ENCODE results near the gene CKS1B.

CKS1B gene

DNA sequence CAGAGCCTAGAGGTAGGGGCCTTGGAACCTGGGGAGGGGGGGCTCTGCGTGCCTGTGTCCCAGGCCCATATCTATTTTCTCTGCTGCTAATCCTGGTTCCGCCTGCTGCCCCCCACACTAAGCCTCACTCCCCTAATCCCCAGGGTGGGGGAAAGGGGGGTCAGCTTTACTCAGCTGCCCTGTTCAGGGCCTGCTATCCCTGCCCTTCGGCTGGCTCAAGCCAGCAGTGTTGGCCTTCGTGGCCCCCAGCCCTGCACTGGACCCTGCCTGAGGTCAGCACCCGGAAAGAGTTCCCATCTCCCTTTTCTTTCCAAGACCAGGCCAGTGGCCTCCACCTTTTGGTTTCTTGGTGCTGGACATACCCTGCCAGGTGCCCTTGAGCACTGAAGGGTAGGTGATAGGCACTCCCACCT, 36.5 kb downstream of the CKS1B start:
- no peaks in the 10 kb centered on the region for H3K27me3 ChIP-seq (ENCODE audit: control insufficient read depth in 1 of 2, insufficient read depth in 2 of 2, low read length in 2 of 2)
- no peaks in the 10 kb centered on the region for H3K36me3 ChIP-seq (ENCODE audit: control insufficient read depth in 2 of 2, insufficient read depth in 2 of 2, low read length in 2 of 2)
- H3K27ac ChIP-seq (ENCODE audit: low read length): peak overlapping the region; percentile 55
- H3K4me3 ChIP-seq (ENCODE audit: low read length in 2 of 2): no peak overlapping the region
- H3K9me3 ChIP-seq (ENCODE audit: control insufficient read depth in 2 of 2, low read length in 2 of 2): no peaks in the 10 kb centered on the region
- H3K4me1 ChIP-seq (ENCODE audit: control insufficient read depth, insufficient read depth, low read length): peaks cover 49% of the 10 kb centered on the region
- H3K9ac ChIP-seq (ENCODE audit: low read length in 2 of 2): no peak overlapping the region

DNA sequence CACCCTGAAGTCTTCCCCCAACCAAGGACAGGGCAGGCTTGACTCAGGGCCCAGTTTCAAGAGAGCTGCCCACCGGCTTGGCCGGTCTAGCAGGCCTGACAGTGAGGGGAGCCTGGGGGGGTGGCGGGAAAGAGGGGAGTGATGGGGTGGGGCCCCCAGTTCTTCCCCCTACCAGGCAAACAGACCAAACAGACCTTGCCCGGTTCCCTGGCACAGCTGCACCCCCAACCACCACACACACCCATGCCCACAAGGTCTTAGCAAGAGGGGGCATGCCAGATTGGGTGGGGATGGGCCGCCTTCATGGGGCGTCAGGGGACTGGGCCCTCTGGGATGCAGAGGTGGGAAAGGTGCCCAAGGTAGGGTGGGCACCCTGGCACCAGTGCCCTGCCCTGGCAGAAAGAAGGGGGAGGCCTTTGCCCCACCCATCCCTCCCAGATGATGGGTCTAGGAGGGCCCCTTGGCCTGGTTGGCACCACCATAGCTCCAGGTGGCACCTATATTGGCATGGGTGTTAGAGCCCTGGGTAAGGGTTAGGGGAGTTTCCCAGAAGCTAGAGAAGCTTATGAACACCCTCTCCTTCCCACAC, 37.0 kb downstream of the CKS1B start:
- H3K9me3 ChIP-seq (ENCODE audit: control insufficient read depth in 2 of 2, low read length in 2 of 2): no peaks in the 10 kb centered on the region
- peak overlapping the region; percentile 55 for H3K27ac ChIP-seq (ENCODE audit: low read length)
- H3K9ac ChIP-seq (ENCODE audit: low read length in 2 of 2): no peak overlapping the region
- H3K27me3 ChIP-seq (ENCODE audit: control insufficient read depth in 1 of 2, insufficient read depth in 2 of 2, low read length in 2 of 2): no peaks in the 10 kb centered on the region
- H3K36me3 ChIP-seq (ENCODE audit: control insufficient read depth in 2 of 2, insufficient read depth in 2 of 2, low read length in 2 of 2): no peaks in the 10 kb centered on the region
- peak overlapping the region in 1 of 2 donors; percentile 15 for H3K4me3 ChIP-seq (ENCODE audit: low read length in 2 of 2)
- peaks cover 44% of the 10 kb centered on the region for H3K4me1 ChIP-seq (ENCODE audit: control insufficient read depth, insufficient read depth, low read length)

DNA sequence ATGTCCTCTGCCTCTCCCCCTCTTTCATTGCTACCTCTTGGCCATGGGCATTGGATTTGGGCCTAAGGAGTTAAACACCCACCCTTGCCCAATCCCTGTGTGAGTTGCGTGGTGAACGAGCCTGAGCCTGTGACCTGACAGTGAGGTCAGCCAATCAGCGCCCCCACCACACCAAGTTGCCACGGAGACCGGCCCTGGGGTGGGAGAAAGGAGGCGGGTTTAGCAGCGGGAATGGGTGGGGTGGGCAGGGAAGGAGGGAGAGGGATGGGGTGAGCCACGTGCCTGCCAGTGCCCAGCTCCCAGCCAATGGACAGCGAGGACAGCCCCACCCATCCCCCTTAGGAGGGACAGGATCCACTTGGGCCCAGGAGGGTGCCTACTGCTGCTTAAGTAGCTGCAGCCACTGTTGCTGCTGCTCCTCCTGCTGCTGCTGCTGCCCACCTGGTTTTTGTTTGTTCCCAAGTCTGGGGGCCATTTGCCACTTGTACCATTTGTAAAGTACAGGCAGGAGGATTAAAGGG, 37.6 kb downstream of the CKS1B start:
- Histone ChIP-seq H3K36me3 (ENCODE audit: control insufficient read depth in 2 of 2, insufficient read depth in 2 of 2, low read length in 2 of 2) (no peaks in the 10 kb centered on the region), H3K27ac (ENCODE audit: low read length) (peak overlapping the region; percentile 55), H3K9ac (ENCODE audit: low read length in 2 of 2) (no peak overlapping the region), H3K27me3 (ENCODE audit: control insufficient read depth in 1 of 2, insufficient read depth in 2 of 2, low read length in 2 of 2) (no peaks in the 10 kb centered on the region), H3K9me3 (ENCODE audit: control insufficient read depth in 2 of 2, low read length in 2 of 2) (no peaks in the 10 kb centered on the region), H3K4me3 (ENCODE audit: low read length in 2 of 2) (peak overlapping the region in 1 of 2 donors; percentile 15), H3K4me1 (ENCODE audit: control insufficient read depth, insufficient read depth, low read length) (peaks cover 43% of the 10 kb centered on the region)

DNA sequence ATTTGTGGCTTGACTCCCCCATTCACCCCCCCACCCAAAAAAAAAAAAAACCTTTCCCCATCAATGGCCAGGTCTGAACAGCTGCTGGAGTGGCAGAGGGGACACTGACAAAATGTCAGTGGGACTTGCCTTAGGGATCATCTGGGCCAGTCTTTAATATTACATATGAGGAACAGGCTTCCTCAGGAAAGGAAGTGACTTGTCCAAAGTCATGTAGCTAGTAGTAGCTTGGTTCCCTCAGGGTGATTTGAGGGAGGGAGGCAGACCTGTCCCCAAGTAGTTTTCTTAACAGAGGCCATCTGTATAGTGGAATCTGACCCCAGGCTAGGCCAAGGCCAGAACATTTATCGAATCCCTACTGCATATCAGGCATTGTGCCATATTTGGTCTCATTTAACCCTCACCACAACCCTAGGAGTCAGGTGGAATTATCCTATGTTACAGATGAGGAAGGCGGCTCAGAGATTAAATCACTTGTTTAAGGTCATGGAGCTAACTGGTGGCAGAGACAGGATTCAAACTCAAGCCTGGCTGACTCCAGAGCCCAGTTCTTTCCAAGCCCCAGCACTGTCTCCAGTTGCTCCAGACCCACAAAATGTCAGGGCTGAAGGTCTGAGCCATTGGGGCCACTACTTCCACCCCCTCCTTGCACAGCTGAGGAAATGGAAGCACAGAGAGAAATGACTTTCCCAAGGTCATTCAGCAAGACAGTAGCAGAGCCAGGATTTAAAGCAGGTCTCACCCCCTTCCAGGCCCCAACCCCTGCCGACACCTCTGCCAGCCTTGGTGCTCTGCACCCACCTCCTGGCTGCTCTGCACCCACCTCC, 38.5 kb downstream of the CKS1B start:
- no peaks in the 10 kb centered on the region for H3K27me3 ChIP-seq (ENCODE audit: control insufficient read depth in 1 of 2, insufficient read depth in 2 of 2, low read length in 2 of 2)
- no peak overlapping the region for H3K4me3 ChIP-seq (ENCODE audit: low read length in 2 of 2)
- no peaks in the 10 kb centered on the region for H3K36me3 ChIP-seq (ENCODE audit: control insufficient read depth in 2 of 2, insufficient read depth in 2 of 2, low read length in 2 of 2)
- no peaks in the 10 kb centered on the region for H3K9me3 ChIP-seq (ENCODE audit: control insufficient read depth in 2 of 2, low read length in 2 of 2)
- H3K9ac ChIP-seq (ENCODE audit: low read length in 2 of 2): no peak overlapping the region
- peak overlapping the region; percentile 18 for H3K27ac ChIP-seq (ENCODE audit: low read length)
- H3K4me1 ChIP-seq (ENCODE audit: control insufficient read depth, insufficient read depth, low read length): peaks cover 43% of the 10 kb centered on the region

DNA sequence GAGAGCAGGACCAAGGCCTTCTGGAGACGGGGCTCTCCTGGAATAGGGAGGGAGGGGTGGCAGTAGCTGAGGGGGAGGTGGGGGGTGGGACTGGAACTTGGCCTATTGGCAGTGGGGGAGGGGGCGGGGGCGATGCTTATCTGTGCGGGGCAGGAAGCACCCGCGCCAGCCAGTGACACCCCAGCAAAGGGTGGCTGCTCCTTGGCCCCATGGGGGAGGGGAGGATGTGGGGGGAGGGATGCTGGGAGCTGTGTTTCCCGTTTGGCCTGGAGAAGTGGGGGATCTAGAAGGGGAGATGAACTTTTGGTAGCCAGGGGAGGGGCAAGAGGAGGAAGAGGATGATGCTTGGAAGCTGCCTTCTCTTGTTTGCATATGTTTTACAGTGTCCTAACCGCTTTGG, 39.2 kb downstream of the CKS1B start:
- no peaks in the 10 kb centered on the region for H3K9me3 ChIP-seq (ENCODE audit: control insufficient read depth in 2 of 2, low read length in 2 of 2)
- H3K27ac ChIP-seq (ENCODE audit: low read length): peak overlapping the region; percentile 18
- H3K9ac ChIP-seq (ENCODE audit: low read length in 2 of 2): no peak overlapping the region
- H3K4me3 ChIP-seq (ENCODE audit: low read length in 2 of 2): no peak overlapping the region
- H3K27me3 ChIP-seq (ENCODE audit: control insufficient read depth in 1 of 2, insufficient read depth in 2 of 2, low read length in 2 of 2): no peaks in the 10 kb centered on the region
- H3K4me1 ChIP-seq (ENCODE audit: control insufficient read depth, insufficient read depth, low read length): peaks cover 37% of the 10 kb centered on the region
- H3K36me3 ChIP-seq (ENCODE audit: control insufficient read depth in 2 of 2, insufficient read depth in 2 of 2, low read length in 2 of 2): no peaks in the 10 kb centered on the region

DNA sequence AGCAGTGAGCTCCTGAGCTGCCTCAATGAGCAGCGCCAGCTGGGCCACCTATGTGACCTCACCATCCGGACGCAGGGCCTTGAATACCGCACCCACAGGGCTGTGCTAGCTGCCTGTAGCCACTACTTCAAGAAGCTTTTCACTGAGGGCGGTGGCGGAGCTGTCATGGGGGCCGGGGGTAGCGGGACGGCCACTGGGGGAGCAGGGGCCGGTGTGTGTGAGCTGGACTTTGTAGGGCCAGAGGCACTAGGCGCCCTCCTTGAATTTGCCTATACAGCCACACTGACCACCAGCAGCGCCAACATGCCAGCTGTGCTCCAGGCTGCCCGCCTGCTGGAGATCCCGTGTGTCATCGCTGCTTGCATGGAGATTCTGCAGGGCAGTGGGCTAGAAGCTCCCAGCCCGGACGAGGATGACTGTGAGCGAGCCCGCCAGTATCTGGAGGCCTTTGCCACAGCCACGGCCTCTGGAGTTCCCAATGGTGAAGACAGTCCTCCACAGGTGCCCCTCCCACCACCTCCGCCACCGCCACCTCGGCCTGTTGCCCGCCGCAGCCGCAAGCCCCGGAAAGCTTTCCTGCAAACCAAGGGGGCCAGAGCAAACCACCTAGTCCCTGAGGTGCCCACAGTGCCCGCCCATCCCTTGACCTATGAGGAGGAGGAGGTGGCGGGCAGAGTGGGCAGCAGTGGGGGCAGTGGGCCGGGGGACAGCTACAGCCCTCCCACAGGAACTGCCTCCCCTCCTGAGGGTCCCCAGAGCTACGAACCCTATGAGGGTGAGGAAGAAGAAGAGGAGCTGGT, 40.4 kb downstream of the CKS1B start:
- Histone ChIP-seq H3K9me3 (ENCODE audit: control insufficient read depth in 2 of 2, low read length in 2 of 2) (no peaks in the 10 kb centered on the region), H3K27ac (ENCODE audit: low read length) (no peak overlapping the region), H3K27me3 (ENCODE audit: control insufficient read depth in 1 of 2, insufficient read depth in 2 of 2, low read length in 2 of 2) (no peaks in the 10 kb centered on the region), H3K4me1 (ENCODE audit: control insufficient read depth, insufficient read depth, low read length) (peaks cover 37% of the 10 kb centered on the region), H3K36me3 (ENCODE audit: control insufficient read depth in 2 of 2, insufficient read depth in 2 of 2, low read length in 2 of 2) (no peaks in the 10 kb centered on the region), H3K4me3 (ENCODE audit: low read length in 2 of 2) (no peak overlapping the region), H3K9ac (ENCODE audit: low read length in 2 of 2) (no peak overlapping the region)

DNA sequence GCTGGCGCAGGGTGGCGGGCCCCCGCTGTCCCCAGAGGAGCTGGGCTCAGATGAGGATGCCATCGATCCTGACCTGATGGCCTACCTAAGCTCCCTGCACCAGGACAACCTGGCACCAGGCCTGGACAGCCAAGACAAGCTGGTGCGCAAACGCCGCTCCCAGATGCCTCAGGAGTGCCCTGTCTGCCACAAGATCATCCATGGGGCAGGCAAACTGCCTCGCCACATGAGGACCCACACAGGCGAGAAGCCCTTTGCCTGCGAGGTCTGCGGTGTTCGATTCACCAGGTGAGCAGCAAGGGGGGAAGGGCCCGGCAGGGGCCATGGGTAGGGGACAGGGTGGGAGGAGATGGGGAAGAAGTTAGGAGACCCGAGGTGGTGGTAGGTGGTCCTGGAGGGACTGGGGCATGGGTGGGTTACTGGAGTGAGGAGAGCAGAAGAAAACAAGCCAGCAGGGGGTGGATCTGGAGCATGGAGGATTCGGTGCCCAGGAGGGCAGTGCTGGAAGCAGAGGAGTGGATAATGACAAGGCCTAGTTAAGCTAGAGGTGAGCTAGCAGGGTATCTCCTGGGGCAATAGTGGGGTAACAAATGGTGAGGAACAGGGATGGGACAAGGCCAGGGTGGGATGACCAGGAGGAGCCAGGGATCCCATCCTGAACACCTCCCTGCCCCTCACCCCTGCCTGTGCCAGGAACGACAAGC, 41.2 kb downstream of the CKS1B start:
- H3K4me3 ChIP-seq (ENCODE audit: low read length in 2 of 2): no peak overlapping the region
- no peak overlapping the region for H3K9ac ChIP-seq (ENCODE audit: low read length in 2 of 2)
- no peaks in the 10 kb centered on the region for H3K27me3 ChIP-seq (ENCODE audit: control insufficient read depth in 1 of 2, insufficient read depth in 2 of 2, low read length in 2 of 2)
- H3K36me3 ChIP-seq (ENCODE audit: control insufficient read depth in 2 of 2, insufficient read depth in 2 of 2, low read length in 2 of 2): no peaks in the 10 kb centered on the region
- no peaks in the 10 kb centered on the region for H3K9me3 ChIP-seq (ENCODE audit: control insufficient read depth in 2 of 2, low read length in 2 of 2)
- H3K4me1 ChIP-seq (ENCODE audit: control insufficient read depth, insufficient read depth, low read length): peaks cover 33% of the 10 kb centered on the region
- no peak overlapping the region for H3K27ac ChIP-seq (ENCODE audit: low read length)

DNA sequence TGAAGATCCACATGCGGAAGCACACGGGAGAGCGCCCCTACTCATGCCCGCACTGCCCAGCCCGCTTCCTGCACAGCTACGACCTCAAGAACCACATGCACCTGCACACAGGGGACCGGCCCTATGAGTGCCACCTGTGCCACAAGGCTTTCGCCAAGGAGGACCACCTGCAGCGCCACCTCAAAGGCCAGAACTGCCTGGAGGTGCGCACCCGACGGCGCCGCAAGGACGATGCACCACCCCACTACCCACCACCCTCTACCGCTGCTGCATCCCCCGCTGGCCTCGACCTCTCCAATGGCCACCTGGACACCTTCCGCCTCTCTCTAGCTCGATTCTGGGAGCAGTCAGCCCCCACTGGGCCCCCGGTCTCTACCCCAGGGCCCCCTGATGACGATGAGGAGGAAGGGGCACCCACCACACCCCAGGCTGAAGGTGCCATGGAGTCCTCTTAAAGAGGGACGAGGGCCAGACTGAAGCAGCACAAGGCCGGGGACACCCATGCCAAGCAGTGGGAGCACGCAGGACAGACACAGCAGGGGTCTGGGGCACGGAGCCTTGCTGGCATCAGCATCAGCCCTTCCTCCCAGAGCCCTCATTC, 41.9 kb downstream of the CKS1B start:
- no peak overlapping the region for H3K4me3 ChIP-seq (ENCODE audit: low read length in 2 of 2)
- peak overlapping the region; percentile 76 to 80 for H3K9ac ChIP-seq (ENCODE audit: low read length in 2 of 2)
- H3K4me1 ChIP-seq (ENCODE audit: control insufficient read depth, insufficient read depth, low read length): peaks cover 30% of the 10 kb centered on the region

DNA sequence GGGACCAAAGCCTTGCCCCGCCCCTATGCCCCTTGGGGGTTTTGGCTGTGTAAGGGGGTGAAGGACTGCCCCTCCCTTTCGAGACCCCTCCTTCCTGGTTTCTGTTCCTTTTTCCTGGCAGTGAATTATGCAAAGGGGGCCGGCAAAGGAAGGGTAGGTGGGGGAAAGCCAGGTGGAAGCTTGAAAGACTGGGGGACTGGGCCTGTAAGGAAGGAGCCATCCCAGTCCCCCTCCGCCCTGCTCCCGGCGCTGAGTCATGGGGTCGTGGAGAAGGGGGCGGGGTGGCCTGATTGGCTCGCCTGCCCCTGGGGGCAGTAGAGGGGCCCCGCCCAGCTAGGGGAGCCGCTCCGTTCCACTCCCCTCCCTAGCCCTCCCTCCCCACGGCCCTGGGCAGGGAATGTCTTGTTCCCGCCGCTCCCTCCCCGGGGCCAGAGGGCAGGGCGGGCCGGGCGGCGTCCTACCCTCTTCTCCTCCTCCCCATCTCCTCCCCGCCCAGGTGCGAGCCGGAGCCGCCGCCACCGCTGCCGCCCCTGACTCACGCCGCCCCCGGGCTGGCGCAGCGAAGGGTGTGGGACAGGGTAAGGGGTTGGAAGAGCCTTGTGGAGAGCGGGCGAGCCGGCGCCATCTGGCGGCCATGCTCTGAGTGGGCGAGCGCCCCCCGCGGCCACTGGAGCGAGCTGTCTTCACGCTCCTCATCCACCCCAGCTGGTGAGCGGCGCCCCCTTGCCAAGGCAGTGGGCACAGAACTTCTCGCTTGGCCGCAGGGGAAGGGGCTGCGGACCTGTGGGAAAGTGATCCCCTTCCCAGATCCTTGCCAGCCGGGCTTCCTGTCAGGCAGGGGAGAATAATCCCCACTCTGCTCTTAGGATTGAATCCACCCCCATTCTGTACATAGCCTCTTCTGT, 42.8 kb downstream of the CKS1B start:
- Histone ChIP-seq H3K36me3 (ENCODE audit: control insufficient read depth in 2 of 2, insufficient read depth in 2 of 2, low read length in 2 of 2) (no peaks in the 10 kb centered on the region), H3K9me3 (ENCODE audit: control insufficient read depth in 2 of 2, low read length in 2 of 2) (no peaks in the 10 kb centered on the region), H3K4me1 (ENCODE audit: control insufficient read depth, insufficient read depth, low read length) (peaks cover 21% of the 10 kb centered on the region), H3K27me3 (ENCODE audit: control insufficient read depth in 1 of 2, insufficient read depth in 2 of 2, low read length in 2 of 2) (no peaks in the 10 kb centered on the region), H3K9ac (ENCODE audit: low read length in 2 of 2) (peak overlapping the region; percentile 76 to 80), H3K4me3 (ENCODE audit: low read length in 2 of 2) (peak overlapping the region; percentile 48 to 71), H3K27ac (ENCODE audit: low read length) (peak overlapping the region; percentile 88)

More for the DNA sequence above, 41.9 kb downstream of the CKS1B start:
- Histone ChIP-seq H3K9me3 (ENCODE audit: control insufficient read depth in 2 of 2, low read length in 2 of 2) (no peaks in the 10 kb centered on the region), H3K36me3 (ENCODE audit: control insufficient read depth in 2 of 2, insufficient read depth in 2 of 2, low read length in 2 of 2) (no peaks in the 10 kb centered on the region), H3K27ac (ENCODE audit: low read length) (peak overlapping the region; percentile 88), H3K27me3 (ENCODE audit: control insufficient read depth in 1 of 2, insufficient read depth in 2 of 2, low read length in 2 of 2) (no peaks in the 10 kb centered on the region)

All from stomach smooth muscle (tissue), 2 donors.